Stomach (tissue), 9 donors: ENCODE results near the gene DYNC1LI1. TPM values are rescaled to one million over a fixed set of nuclear protein-coding genes. Genes with fewer than 3 reads are reported as not detected.

Experiments used
- DNase-seq, 2 donors: peaks; one replicate each; pipeline versions ENCODE4 v3.0.0 to v3.0.0-alpha.2; 2013 to 2019
- H3K27ac ChIP-seq, 5 donors: fragments of 200-600 bp in 4 of 5; sonication (generic) in 4 of 5; one replicate each; pipeline ENCODE4 v1.5.1; 2013 to 2019; ENCODE audit warnings: mild to moderate bottlenecking in 1 of 5, moderate library complexity in 1 of 5
- H3K27me3 ChIP-seq, 3 donors: fragments of 200-600 bp; sonication (generic); one replicate each; pipeline ENCODE4 v1.5.1; 2017 to 2019; ENCODE audit warnings: mixed run types in 1 of 3
- H3K36me3 ChIP-seq, 4 donors: fragments of 200-600 bp; sonication (generic); 1 replicate in 3 of 4; 2 replicates in 1 of 4; pipeline ENCODE4 v1.5.1; 2016 to 2019
- H3K4me1 ChIP-seq, 4 donors: fragments of 200-600 bp; sonication (generic); one replicate each; pipeline ENCODE4 v1.5.1; 2016 to 2019
- H3K4me3 ChIP-seq, 4 donors: fragments of 200-600 bp; sonication (generic) in 3 of 4; one replicate each; pipeline ENCODE4 v1.5.1; 2016 to 2019; ENCODE audit warnings: mild to moderate bottlenecking in 1 of 4
- H3K9me3 ChIP-seq, 4 donors: fragments of 200-600 bp; sonication (generic); one replicate each; pipeline ENCODE4 v1.5.1; 2016 to 2019
- EP300 ChIP-seq: sonication (generic); formaldehyde crosslinking; IDR thresholded peaks from one replicate; pipeline ENCODE4 v1.6.1; 2017; ENCODE audit warnings: antibody characterized with exemption
- POLR2A ChIP-seq, 4 donors: fragments of 450-650 bp; IDR thresholded peaks; one replicate each; pipeline ENCODE4 v1.6.1; 2016; ENCODE audit warnings: antibody characterized with exemption in 4 of 4, control low read depth in 2 of 4, mild to moderate bottlenecking in 1 of 4, moderate library complexity in 1 of 4
- POLR2AphosphoS5 ChIP-seq, 3 donors: sonication (generic); formaldehyde crosslinking; IDR thresholded peaks; one replicate each; pipeline ENCODE4 v1.6.1; 2016; ENCODE audit warnings: antibody characterized with exemption in 3 of 3
- WGBS, 5 donors: extraction: QIAGEN DNeasy Blood & Tissue Kit in 3 of 5; methylation state at CpG; one replicate each; pipeline versions ENCODE4 v1.1.5 to v1.1.7; 2013 to 2018; 5-methylcytosine and 5-hydroxymethylcytosine counted together
- intact Hi-C: fragments of 100-400 bp; cut with DNase I; formaldehyde crosslinking; loops from one replicate; pipeline ENCODE4 v1.15.1; 2023; ENCODE audit warnings: low total_unique reads
- polyA plus RNA-seq, 3 donors: library from polyadenylated mRNA; stranded (reverse); fragments of 200-250 nt; gene quantifications; one replicate each; pipeline ENCODE4 v1.2.3, GENCODE V29; 2013
- total RNA-seq, 5 donors: library from RNA; depleted of rRNA; stranded (reverse); fragments of >200 nt; gene quantifications; one replicate each; pipeline versions ENCODE4 v1.1.0 to v1.2.3, GENCODE V29; 2014 to 2016
- TF ChIP-seq, protein P1 (sequence below), 7 experiments: fragments of 450-650 bp in 4 of 7; fragments of 200-600 bp in 3 of 7; sonication (generic) in 3 of 7; IDR thresholded peaks; one replicate each; pipeline ENCODE4 v1.5.1; 2016 to 2019; ENCODE audit warnings: antibody characterized with exemption in 7 of 7, control low read depth in 2 of 7, mild to moderate bottlenecking in 1 of 7
- donor health status: healthy with polysubstance abuse.
- donor health status: Bipolar disorder and iron deficiency.
- donor health status: healthy.

Gene DYNC1LI1
- total and polyA plus RNA-seq, 8 donors = 5.8 to 92.4 (median 19.1) TPM

- no peak for DNase-seq
- Histone ChIP-seq H3K4me3 (no peak overlapping the region), H3K27ac (no peak overlapping the region), H3K4me1 (peaks cover 0 to 40% (median 16%) of the 10 kb centered on the region in 4 donors), H3K9me3 (no peaks in the 10 kb centered on the region), H3K27me3 (no peaks in the 10 kb centered on the region), H3K36me3 (no peaks in the 10 kb centered on the region)
- intact Hi-C loops = no loop called here
- WGBS, 5 donors = 81 to 97% (median 97%) methylated on average over 1 of the region's 1 CpG
- no peak for TF ChIP-seq POLR2A (IDR thresholded peaks at IDR 0.05)
- TF ChIP-seq POLR2AphosphoS5 (IDR thresholded peaks at IDR 0.05) = no peak
- TF ChIP-seq, protein P1, sequence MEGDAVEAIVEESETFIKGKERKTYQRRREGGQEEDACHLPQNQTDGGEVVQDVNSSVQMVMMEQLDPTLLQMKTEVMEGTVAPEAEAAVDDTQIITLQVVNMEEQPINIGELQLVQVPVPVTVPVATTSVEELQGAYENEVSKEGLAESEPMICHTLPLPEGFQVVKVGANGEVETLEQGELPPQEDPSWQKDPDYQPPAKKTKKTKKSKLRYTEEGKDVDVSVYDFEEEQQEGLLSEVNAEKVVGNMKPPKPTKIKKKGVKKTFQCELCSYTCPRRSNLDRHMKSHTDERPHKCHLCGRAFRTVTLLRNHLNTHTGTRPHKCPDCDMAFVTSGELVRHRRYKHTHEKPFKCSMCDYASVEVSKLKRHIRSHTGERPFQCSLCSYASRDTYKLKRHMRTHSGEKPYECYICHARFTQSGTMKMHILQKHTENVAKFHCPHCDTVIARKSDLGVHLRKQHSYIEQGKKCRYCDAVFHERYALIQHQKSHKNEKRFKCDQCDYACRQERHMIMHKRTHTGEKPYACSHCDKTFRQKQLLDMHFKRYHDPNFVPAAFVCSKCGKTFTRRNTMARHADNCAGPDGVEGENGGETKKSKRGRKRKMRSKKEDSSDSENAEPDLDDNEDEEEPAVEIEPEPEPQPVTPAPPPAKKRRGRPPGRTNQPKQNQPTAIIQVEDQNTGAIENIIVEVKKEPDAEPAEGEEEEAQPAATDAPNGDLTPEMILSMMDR (IDR thresholded peaks at IDR 0.05) = no peak
- no peak for TF ChIP-seq EP300
Observed at GRCh38 chr3:32552013-32552412, 18.6 kb downstream of the DYNC1LI1 start.

- H3K9me3 ChIP-seq = no peaks in the 10 kb centered on the region
- no peak overlapping the region for H3K4me3 ChIP-seq
- no peaks in the 10 kb centered on the region for H3K36me3 ChIP-seq
- H3K27ac ChIP-seq = no peak overlapping the region
- H3K4me1 ChIP-seq = peaks cover 0 to 39% (median 16%) of the 10 kb centered on the region in 4 donors
- no peaks in the 10 kb centered on the region for H3K27me3 ChIP-seq
- intact Hi-C loops = no loop called here
- no peak for DNase-seq
- TF ChIP-seq POLR2AphosphoS5 (IDR thresholded peaks at IDR 0.05) = no peak
- TF ChIP-seq, protein P1 (IDR thresholded peaks at IDR 0.05) = no peak
Observed at GRCh38 chr3:32551496-32551895, 19.2 kb downstream of the DYNC1LI1 start.

GRCh38 chr3:32551087-32551486, 19.6 kb downstream of the DYNC1LI1 start:
- peaks cover 0 to 35% (median 16%) of the 10 kb centered on the region in 4 donors for H3K4me1 ChIP-seq
- no peak for DNase-seq
- H3K36me3 ChIP-seq = no peaks in the 10 kb centered on the region
- WGBS, 5 donors = 70 to 85% (median 83%) methylated on average over 2 of the region's 2 CpGs
- H3K9me3 ChIP-seq = no peaks in the 10 kb centered on the region
- H3K27ac ChIP-seq = no peak overlapping the region
- no peaks in the 10 kb centered on the region for H3K27me3 ChIP-seq
- intact Hi-C loops = no loop called here
- no peak overlapping the region for H3K4me3 ChIP-seq
- TF ChIP-seq POLR2A (IDR thresholded peaks at IDR 0.05) (no peak), POLR2AphosphoS5 (IDR thresholded peaks at IDR 0.05) (no peak), EP300 (no peak)

DNA sequence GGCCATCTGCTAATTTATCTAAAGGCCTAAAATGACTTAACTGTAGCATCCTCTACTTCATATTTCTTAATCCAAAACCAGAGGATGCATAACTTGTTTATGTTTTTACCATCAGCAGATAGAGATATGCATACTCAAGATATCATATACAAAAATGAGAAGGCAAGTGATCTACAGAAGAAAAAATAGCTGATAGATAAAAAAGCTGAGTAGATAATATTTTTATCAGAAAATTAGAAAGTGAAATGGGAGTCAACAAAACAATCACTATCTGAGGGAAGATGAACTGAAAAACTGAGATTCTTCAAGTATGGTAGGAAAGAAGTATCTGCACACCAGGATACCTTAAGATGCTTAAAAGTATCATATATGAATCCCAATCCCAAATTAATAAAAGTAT, 25.4 kb downstream of the DYNC1LI1 start:
- Histone ChIP-seq H3K4me1 (peaks cover 0 to 19% (median 7%) of the 10 kb centered on the region in 4 donors), H3K27me3 (no peaks in the 10 kb centered on the region), H3K27ac (no peak overlapping the region), H3K36me3 (peaks cover 2 to 21% (median 14%) of the 10 kb centered on the region in 4 donors), H3K9me3 (no peaks in the 10 kb centered on the region), H3K4me3 (no peak overlapping the region)
- TF ChIP-seq, protein P1 (IDR thresholded peaks at IDR 0.05) = no peak
- TF ChIP-seq EP300 (no peak), POLR2AphosphoS5 (IDR thresholded peaks at IDR 0.05) (no peak), POLR2A (IDR thresholded peaks at IDR 0.05) (no peak)
- DNase-seq = no peak
- intact Hi-C loops = no loop called here

GRCh38 chr3:32544894-32545293, 25.8 kb downstream of the DYNC1LI1 start:
- WGBS, 5 donors = 79 to 91% (median 85%) methylated on average over 2 of the region's 2 CpGs
- intact Hi-C loops = no loop called here

More at GRCh38 chr3:32544894-32545293, 25.8 kb downstream of the DYNC1LI1 start:
- no peak overlapping the region for H3K27ac ChIP-seq
- H3K4me1 ChIP-seq = peaks cover 0 to 19% (median 7%) of the 10 kb centered on the region in 4 donors
- no peak overlapping the region for H3K4me3 ChIP-seq
- peaks cover 6 to 25% (median 18%) of the 10 kb centered on the region in 4 donors for H3K36me3 ChIP-seq
- TF ChIP-seq, protein P1 (IDR thresholded peaks at IDR 0.05) = no peak
- TF ChIP-seq EP300 (no peak), POLR2A (IDR thresholded peaks at IDR 0.05) (no peak), POLR2AphosphoS5 (IDR thresholded peaks at IDR 0.05) (no peak)
- H3K27me3 ChIP-seq = no peaks in the 10 kb centered on the region
- DNase-seq = no peak
- no peaks in the 10 kb centered on the region for H3K9me3 ChIP-seq
